NCI-H345 treated with DMSO at 0.1 percent for 48 hours (cell line): Measurements from ENCODE around the gene CRHR1.

Experiments
- DNase-seq: peaks from one replicate; lab custom pipeline; 2025; ENCODE audit not compliant: unreplicated experiment; lab: John Stamatoyannopoulos, UW

Gene CRHR1

GRCh38 chr17:45818699-45819098 is 34.6 kb downstream of the CRHR1 start:
- no peak for DNase-seq

GRCh38 chr17:45819632-45820031 is 35.5 kb downstream of the CRHR1 start:
- no peak for DNase-seq

DNA sequence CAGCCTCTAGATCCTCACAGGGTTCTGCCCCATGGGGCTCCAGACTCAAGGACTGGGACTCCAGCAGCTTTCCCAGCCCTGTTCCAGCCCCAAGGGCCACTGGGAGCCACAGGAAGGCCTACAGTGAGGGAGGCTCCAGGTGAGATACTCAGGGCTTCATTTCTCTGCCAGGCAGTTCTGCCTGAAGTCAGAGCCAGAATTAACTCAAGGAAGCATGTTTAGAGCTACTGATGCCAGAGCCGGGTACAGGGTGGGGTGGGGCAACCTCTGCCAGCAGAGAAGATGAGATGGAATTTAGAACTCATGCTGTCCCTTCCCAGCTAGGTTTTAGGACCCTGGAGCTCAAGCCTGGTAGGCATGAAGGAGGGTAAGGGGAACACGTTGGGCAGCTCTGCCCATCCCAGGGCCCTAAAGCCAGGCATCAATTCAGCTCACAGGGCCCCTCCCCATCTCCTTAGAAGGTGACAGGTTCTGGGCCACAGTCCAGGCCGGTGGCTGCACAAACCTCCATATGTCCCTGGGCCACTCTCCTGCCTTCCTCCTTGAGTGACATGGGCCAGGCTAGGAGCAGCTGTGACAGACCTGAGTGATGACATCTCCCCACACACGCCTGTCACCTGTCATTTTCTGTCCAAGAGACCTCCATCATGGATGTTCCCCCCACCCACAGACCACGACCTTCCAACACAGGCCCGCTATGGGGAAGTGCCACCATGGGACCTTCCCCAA is 36.1 kb downstream of the CRHR1 start:
- no peak for DNase-seq

- DNase-seq, result no peak
Observed at GRCh38 chr17:45821147-45821546, 37.0 kb downstream of the CRHR1 start.

- no peak for DNase-seq
Observed at GRCh38 chr17:45823598-45823997, 39.5 kb downstream of the CRHR1 start.

DNA sequence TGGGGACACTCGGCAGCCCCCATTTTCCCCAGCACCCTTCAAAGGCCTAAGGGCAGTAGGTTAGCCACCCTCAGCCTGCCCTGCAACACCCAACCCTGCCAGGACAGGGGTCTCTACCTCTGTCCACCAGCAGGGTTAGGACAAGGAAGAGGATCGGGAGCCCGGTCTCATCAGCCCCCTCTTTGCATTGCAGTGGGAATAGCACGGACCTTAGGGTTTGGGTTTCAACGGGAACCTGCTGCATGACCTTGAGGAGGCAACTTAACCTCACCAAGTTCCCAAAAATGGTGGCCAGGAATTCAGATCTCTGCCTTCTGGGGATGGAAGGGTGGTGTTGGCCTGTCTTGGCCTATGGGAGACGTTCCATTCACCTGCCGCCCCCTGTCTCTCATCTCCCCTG is 40.4 kb downstream of the CRHR1 start:
- no peak for DNase-seq

DNA sequence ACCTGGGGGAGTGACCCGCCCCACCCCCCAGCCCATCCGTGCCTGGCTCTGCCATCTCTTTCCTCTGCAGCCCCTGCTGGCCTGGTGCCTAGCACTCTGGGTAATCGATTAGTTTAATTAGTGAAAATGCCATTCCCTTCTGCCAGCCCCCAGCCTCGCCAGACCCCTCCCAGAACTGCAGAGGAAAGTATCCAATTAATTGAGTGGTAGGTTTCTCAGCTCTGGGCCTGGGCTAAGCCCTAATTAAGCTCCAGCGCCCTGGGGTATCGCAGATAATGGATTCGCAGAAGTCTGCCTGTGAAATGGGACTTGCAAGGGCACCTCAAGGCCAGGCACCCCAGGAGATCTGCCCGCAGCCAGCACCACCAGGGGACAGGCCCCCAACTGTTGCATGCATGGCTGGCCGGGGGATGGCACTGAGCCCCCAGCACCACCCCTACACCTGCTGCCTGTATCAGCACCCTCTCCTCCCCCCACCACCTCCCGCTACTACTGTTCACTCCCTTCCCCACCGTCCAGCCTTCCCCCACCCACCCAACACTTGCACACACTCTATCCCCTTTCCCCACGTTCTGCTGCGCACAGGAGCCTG is 40.9 kb downstream of the CRHR1 start:
- no peak for DNase-seq

- DNase-seq, result no peak
Observed at GRCh38 chr17:45825792-45826191, 41.7 kb downstream of the CRHR1 start.

DNA sequence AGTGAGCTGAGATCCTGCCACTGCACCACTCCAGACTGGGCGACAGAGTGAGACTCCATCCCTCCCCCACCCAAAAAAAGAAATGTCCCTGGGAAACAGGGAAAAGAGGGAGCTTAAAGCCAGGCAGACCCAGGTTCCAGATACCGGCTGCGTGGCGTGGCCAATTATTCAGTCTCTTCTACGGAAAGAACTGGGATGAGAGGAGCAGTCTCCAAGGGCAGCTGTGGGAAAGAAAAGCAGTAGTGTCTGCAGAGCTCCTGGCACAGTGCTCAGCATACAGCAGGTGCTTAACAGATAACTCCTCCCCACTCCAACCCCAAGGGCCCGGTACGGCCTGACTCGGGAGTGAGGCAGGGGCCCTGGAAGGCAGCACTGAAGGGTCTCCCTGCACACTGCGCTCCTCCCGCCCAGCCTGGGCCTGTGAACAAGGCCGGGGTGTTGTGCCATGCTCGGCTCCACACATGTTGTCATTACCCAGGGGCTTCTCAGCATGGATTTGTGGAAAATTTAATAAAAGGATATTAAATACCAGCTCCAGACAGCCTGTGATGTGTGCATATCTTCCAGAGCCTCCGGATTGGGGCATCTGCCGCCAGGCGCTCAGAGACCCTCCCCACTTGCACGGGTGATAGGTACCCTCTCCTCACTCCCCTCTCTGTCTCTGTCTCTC is 42.9 kb downstream of the CRHR1 start:
- DNase-seq, result no peak

DNA sequence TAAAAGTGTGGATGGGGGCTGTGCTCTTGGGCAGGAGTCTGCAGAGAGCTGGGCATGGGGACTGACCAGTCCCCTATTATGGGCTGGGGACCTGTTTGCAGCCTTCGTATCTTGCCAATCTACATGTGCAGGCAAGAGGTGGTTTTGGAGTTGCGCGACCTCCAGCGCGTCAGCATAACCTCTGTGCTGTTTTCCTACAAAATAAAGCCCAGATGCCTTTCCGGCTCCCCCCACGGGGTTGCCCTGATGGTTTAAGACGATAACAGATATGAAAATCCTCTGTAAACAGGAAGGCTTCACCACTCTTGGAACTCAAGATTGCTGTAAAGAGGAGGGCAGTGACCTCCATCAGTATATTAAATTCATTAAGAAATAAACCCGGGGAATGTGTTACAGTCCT is 44.1 kb downstream of the CRHR1 start:
- DNase-seq, result no peak

DNA sequence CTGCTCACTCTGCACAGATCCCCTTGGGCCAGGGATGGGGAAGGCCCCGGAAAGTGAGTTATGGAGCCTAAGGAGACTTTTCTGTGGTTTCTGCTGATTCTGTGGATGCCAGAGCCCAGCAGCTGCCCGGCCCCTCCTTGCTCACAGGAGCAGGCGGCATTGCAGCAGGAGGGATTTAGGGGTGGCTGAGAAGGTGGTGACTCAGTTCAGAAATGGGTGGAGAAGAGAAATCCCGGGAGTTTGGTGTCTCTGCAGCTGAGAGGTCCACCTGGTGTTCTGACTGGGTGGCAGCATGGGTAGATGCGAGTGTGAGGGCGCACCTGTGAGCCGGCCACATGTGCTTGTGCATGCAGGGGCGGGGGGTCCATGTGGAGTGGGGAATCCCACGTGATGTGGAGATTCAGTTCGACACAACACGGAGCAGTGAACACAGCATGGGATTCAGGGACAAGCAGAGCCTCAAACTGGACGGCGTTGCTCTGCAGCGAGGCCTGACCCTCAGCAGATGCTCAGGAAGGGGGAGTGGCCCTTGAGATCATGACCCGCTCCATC is 44.5 kb downstream of the CRHR1 start:
- no peak for DNase-seq

DNA sequence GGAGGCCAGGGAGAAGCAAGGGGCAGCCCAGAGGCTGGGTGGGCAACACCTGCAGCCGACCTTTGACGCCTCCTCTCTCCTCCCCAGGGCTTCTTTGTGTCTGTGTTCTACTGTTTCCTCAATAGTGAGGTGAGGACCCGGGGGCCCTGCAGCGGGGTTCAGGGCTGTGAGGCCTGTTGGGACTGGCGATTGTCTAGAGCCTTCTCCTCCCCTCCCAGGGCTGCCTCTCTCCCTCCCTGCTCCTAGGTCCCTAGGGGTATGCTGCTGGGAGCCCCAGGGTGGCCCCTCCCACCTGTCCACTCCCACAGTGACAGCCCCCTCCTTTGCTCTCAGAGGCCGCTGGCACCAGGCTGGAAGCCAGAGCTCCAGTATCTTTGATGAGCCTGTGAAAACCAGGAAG is 49.8 kb downstream of the CRHR1 start:
- no peak for DNase-seq

GRCh38 chr17:45834471-45835396 is 50.6 kb downstream of the CRHR1 start:
- DNase-seq, result no peak

- DNase-seq, result no peak
Observed at GRCh38 chr17:45835481-45835880, 51.4 kb downstream of the CRHR1 start.

DNA sequence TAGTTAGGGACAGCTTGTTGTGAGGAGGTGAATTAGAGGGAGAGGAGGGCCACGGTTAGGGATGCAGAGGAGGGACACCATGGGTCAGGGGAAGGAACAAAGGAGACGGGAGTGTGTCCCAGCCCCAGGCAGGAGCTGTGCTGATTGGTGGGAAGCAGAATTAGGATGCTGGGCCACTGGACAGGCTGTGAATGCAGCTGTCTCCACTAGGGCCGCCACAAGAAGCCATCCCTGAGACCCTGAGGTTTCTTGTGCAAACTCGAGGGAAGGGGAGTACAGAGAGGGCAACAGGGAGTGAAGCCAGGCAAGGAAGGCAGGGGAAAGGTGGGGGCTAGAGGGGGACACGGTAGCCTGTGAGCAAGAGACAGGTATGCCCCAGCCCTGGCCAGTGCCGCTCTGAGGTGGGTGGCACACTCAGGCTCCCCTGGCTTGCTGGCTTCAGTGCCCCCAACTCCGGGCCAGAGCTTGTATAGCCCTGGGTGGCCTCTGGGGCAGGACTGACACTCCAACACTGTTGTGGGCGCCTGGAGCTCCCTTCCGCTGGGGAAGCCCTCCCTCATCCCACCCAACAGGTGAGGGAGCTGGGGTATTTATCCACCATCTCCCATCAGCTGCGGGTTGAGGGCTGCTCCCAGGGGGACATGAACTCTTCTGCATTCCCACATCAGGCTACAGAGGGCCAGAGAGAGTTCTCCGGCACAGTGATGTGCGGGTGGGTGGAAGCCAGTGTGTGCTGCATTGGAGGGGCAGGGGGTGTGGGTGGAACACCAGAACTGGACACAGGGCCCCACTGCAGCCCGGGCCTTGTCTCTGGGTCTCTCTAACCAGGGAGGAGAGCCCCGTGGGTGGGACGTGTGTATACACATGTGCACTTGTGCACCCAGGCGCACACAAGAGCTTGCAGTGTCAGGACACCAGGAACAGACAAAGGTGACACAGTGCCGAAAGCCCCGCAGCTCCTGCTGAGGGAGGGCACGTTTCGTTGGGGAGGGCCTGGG is 52.2 kb downstream of the CRHR1 start:
- DNase-seq, result no peak

DNA sequence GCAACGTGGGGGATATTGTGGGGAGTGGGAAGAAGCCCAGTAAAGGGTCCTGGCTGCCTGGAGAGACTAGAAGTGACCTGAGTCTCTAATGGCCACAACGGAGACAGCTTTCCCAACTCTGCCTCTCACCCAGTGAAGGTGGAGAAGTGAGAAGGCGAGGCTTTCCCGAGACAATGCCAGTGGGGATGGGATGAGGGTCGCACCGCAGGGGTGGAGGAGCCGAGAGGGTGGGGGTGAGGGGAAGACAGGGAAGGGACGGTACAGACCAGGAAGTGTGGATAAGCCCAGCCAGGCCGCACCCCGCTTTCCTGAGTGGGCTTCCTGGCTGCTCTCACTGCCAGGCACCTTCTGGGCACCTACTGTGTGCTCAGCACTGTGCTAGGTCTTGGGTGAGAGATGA is 53.1 kb downstream of the CRHR1 start:
- DNase-seq, result no peak

- no peak for DNase-seq
Observed at GRCh38 chr17:45837603-45838002, 53.5 kb downstream of the CRHR1 start.

DNA sequence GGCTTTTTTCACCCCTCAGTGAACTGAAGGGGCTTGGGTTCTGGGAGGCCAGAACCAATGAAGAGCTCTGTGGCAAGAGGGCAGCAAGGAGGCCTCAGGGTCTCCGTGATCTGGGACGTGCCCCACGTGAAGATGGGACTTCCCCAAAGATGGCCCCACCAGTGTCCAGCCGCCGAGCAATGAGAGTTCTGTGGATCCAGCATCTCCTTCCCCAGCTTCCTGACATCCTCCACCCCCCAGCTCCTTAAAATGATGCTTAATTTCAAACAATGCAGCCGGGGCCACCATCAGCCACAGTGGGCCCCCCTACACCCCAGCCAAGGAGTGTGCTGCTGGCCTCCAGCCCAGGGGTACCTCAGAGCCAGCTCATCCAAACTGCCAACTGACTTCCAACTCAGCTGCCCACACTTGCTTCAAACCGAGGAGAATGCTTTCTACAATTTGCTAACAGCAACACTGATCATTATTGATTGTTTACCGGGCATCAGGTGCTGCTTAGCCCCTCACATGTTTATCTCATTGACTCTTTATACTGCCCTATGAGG is 54.7 kb downstream of the CRHR1 start:
- no peak for DNase-seq

DNA sequence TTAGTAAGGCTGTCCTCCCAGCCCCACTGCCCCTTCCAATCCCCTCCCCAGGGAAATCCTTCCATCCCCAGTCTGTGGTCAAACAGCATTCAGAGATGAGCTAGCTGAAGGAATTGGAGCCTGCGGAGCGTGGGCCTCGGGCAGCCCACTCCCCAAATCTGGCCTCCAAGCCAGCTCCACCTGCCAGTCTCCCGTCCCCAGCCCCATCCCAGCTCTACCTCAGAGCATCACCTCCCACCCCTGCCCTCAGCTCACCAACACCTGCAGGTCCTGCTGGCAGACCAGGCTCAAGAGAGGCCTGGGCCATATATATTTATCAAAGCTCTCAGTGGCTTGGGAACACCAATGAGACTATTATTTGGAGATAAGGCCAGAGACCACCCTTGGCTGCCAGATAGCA is 55.3 kb downstream of the CRHR1 start:
- DNase-seq, result no peak

DNA sequence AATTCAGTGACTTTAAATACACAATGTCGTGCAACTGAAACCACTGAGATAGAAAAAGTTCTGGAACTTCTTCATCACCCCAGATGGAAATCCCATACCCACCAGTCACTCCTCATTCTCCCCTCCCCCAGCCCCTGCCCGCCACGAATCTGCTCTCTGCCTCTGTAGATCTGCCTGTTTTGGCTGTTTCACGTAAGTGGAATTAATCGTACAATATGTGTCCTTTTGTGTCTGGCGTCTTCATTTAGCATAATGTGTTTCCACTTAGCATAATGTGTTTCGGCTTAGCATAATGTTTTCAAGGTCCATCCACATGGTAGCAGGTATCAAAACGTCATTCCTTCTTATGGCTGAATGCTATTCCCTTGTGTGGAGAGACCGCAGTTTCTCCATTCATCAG is 57.1 kb downstream of the CRHR1 start:
- no peak for DNase-seq
